ENCODE data around the gene UBAP2L.

- TF ChIP-seq CTCF (IDR thresholded peaks at IDR 0.05) (peak in 3 of 4 experiments; percentile 43 to 64 (median 45)), POLR2A (IDR thresholded peaks at IDR 0.05) (no peak), POLR2AphosphoS5 (IDR thresholded peaks at IDR 0.05) (no peak)
These were observed 21.8 kb upstream of the UBAP2L start for GRCh38 chr1:154198756-154199562.

Data from gastroesophageal sphincter (tissue), 3 donors.